BE2C (cell line): Measurements from ENCODE around the gene ZNF608.

Experiments used
- DNase-seq: peaks from one replicate; pipeline ENCODE4 v3.0.0-alpha.2; 2020
- H3K27me3 ChIP-seq: fragments of 250-450 bp; sonication (Bioruptor Pico); 2 replicates; pipeline ENCODE4 v1.5.1; 2020; ENCODE audit warnings: mild to moderate bottlenecking
- H3K36me3 ChIP-seq: fragments of 250-450 bp; sonication (Bioruptor Pico); 2 replicates; pipeline ENCODE4 v1.5.1; 2020; ENCODE audit warnings: mild to moderate bottlenecking
- H3K4me1 ChIP-seq: fragments of 250-450 bp; sonication (Bioruptor Pico); 2 replicates; pipeline ENCODE4 v1.5.1; 2020
- H3K4me3 ChIP-seq: 2 replicates; pipeline ENCODE4 v1.5.1; 2011; ENCODE audit warnings: low read depth, low read length
- H3K9me3 ChIP-seq: fragments of 250-450 bp; sonication (Bioruptor Pico); 2 replicates; pipeline ENCODE4 v1.5.1; 2020
- TF ChIP-seq, protein P1 (sequence below): IDR thresholded peaks from 2 replicates; pipeline ENCODE4 v1.5.1; 2012; ENCODE audit warnings: mild to moderate bottlenecking, low read depth, low read length

The ZNF608 gene

DNA sequence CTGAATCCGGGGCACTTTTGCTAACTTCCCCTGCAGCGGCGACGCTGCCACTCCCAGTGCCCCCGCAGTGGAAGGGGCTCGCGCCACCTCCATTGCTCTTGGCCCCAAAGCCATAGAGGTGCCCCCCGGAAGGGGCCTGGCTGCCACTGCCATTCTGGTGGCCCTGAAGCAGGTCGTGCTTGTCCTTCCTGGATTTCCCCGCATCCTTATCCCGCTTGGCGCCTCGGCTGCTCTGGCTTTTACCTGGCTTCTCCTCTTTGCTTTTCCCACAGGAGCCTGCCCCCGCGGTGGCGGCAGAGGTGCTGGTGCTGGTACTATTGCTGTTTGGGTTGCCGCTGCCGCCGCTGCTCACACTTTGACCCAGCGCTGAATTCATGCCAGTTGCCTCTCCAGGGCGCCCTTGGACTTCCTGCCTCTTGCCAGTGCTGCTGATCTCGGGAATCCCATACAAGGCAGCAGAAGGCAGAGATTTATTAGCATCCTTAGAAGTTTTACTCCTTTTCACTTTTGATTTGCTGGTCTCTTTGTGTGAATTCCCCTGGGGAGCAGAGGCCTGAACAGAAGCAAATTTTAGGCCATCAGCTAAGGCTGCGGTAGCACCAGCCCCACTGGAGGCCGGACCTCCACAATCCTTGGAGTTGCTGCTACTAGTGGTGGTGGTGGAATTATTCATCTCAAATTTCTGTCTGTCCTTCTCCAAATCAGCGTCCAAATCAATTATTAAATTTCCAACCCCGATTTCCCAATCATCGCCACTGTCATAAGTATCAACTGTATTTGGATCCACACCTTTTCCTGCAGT is 2.1 kb downstream of the ZNF608 start:
- Histone ChIP-seq H3K9me3 (no peaks in the 10 kb centered on the region), H3K36me3 (no peaks in the 10 kb centered on the region), H3K4me3 (peak overlapping the region; percentile 78), H3K27me3 (no peaks in the 10 kb centered on the region), H3K4me1 (peaks cover 8% of the 10 kb centered on the region)
- TF ChIP-seq, protein P1, sequence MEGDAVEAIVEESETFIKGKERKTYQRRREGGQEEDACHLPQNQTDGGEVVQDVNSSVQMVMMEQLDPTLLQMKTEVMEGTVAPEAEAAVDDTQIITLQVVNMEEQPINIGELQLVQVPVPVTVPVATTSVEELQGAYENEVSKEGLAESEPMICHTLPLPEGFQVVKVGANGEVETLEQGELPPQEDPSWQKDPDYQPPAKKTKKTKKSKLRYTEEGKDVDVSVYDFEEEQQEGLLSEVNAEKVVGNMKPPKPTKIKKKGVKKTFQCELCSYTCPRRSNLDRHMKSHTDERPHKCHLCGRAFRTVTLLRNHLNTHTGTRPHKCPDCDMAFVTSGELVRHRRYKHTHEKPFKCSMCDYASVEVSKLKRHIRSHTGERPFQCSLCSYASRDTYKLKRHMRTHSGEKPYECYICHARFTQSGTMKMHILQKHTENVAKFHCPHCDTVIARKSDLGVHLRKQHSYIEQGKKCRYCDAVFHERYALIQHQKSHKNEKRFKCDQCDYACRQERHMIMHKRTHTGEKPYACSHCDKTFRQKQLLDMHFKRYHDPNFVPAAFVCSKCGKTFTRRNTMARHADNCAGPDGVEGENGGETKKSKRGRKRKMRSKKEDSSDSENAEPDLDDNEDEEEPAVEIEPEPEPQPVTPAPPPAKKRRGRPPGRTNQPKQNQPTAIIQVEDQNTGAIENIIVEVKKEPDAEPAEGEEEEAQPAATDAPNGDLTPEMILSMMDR = peak; percentile 23; the same call in 1 of the 2 replicates
- peak; percentile 47 for DNase-seq

DNA sequence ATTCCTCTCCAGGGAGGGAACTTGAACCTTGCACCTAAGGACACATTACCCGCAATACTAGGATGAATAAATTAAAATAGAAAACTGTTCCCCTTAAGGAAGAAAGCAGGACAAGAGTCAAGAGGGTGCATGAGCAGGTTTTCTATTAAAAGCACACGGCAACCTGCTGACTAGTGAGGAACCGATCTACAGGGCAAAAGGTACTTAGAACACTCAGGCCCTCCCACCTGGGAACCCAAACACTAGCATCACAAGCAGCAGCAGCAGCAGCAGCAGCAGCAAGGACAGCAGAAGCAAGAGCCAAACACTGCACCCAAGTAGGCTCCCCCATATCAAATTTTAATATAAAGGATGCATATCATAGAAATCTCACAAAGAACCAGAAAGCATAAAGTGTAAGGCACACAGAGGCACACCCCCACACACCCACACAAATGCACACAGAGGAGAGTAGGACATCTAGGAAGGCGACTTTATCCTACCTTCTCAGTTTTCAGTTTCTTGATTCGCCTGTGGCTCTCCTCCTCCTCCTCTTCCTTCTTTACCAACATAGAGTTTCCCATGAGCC is 2.8 kb downstream of the ZNF608 start:
- no peak for DNase-seq
- Histone ChIP-seq H3K27me3 (no peaks in the 10 kb centered on the region), H3K4me3 (peak overlapping the region; percentile 78), H3K36me3 (no peaks in the 10 kb centered on the region), H3K4me1 (peaks cover 8% of the 10 kb centered on the region), H3K9me3 (no peaks in the 10 kb centered on the region)
- TF ChIP-seq, protein P1 = no peak

DNA sequence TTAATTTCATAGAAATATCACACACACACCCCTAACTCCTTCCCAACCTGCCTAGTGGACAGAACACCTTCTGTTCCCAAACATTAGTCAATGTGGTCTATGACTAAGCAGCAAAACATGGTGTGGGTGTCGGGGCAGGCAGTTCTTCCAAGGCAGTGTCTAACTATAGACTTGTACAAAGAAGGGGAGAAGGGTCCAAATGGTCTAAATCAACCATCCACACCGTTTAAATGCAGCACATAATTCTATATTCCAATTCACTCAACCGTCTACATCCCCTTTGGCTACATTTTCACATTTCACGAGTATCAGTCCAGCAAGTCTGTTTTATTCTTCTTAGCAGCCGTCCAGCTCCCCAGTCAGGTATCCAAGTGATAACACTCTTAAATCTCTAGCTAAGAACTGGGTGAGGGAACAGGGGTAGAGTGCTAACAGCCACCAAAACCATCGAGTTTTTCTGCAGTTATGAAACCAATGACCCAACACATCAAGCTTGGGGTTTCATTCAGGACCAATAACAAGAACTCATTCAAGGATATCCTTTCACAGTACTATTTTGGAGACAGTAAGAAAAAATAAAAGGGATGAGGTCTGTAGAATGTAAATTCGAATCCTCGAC is 3.3 kb downstream of the ZNF608 start:
- DNase-seq = no peak
- Histone ChIP-seq H3K36me3 (no peaks in the 10 kb centered on the region), H3K4me1 (peaks cover 13% of the 10 kb centered on the region), H3K4me3 (peak overlapping the region; percentile 78), H3K9me3 (no peaks in the 10 kb centered on the region), H3K27me3 (no peaks in the 10 kb centered on the region)
- TF ChIP-seq, protein P1 = no peak

DNA sequence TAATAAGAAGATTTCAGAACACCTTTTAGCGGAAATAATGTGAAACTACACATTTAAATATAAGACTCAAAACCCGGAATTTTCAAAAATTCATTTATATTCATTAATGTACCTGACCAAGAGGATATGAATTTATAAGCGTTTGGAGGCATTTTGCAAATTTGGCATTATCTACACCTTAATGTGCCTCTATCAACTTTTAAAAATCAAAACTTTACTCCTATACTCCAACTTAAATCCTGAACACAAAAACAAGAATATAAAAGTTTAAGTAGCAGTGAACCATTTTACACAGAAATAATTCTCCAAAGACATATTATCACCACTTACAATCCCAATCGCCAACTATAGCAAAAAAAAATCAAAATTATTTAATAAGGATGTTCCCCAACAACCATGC is 3.9 kb downstream of the ZNF608 start:
- TF ChIP-seq, protein P1 = no peak
- no peak for DNase-seq
- peaks cover 19% of the 10 kb centered on the region for H3K4me1 ChIP-seq
- H3K9me3 ChIP-seq = no peaks in the 10 kb centered on the region
- no peaks in the 10 kb centered on the region for H3K36me3 ChIP-seq
- no peaks in the 10 kb centered on the region for H3K27me3 ChIP-seq
- peak overlapping the region; percentile 78 for H3K4me3 ChIP-seq

DNA sequence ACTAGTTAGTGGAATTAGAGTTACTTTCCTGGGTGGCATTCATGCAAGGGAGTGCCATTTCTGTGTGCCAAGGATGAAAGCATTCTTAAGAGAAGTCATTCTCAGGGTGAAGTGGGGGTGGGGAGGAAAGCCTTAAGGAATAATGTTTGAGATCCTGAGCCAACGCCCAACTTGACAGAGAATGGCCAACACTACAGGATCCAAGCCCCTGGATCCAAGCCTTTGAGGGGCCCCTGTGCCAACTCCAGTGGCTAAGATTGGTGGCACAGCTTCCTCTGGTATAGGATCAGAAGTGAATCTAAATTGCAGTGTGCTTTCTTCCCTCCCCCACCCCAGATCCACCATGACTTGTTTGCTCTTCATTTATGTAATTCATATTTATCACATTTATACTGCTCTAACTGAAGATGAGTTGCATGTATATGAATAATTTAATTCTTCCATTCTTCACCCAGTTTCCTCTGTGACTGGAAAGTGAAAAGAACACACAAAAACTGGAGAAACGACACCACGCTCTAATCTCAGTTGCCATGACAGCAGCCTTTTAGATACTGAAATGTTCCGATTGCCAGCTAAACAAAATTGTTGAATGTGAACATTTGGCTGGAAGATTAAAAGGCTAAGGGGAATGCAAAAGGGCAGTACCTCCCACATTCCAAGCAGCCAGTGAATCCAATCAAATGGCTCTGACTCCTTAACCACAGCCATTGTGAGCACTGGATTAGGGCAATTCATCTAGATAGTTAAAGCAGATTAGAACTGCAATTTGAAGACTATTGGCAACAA is 4.5 kb downstream of the ZNF608 start:
- TF ChIP-seq, protein P1 = no peak
- H3K4me3 ChIP-seq = peak overlapping the region; percentile 78

More for the DNA sequence above, 4.5 kb downstream of the ZNF608 start:
- Histone ChIP-seq H3K27me3 (no peaks in the 10 kb centered on the region), H3K36me3 (no peaks in the 10 kb centered on the region), H3K4me1 (peaks cover 25% of the 10 kb centered on the region), H3K9me3 (no peaks in the 10 kb centered on the region)
- DNase-seq = no peak
